IMR-90 (cell line): ENCODE data around the gene UVSSA. TPM values are rescaled to one million over a fixed set of nuclear protein-coding genes. Genes with fewer than 3 reads are reported as not detected.

ENCODE experiments used
- ATAC-seq: fragments of 200-7000 bp; cut with Tn5 transposase; 2 replicates; pipeline ENCODE4 v1.9.1; 2020; ENCODE audit warnings: low read depth, mild to moderate bottlenecking, moderate library complexity
- BruUV-seq: library from RNA; stranded (reverse); fragments of 400-500 nt; replicated peaks from 2 replicates; lab custom pipeline; 2021; lab: Mats Ljungman, UMichigan
- CTCF ChIA-PET: fragments of 300-600 bp; formaldehyde crosslinking; extraction: SDS; loops from one replicate; lab custom pipeline; 2021; ENCODE audit warnings: antibody characterized with exemption; lab: Yijun Ruan, JAX
- POLR2A ChIA-PET: fragments of 300-600 bp; sonication (Branson Sonifier 250); formaldehyde crosslinking; loops from one replicate; lab custom pipeline; 2022; ENCODE audit warnings: antibody characterized with exemption; ENCODE audit not compliant: unreplicated experiment; lab: Charles Lee
- DNase-seq: peaks from one replicate; pipeline ENCODE4 v3.0.0; 2013
- H2AFZ ChIP-seq: replicated peaks from 2 replicates; pipeline ENCODE3; 2013; ENCODE audit warnings: low read length, mild to moderate bottlenecking; ENCODE audit not compliant: poor library complexity
- H2AK5ac ChIP-seq: 2 replicates; pipeline ENCODE4 v1.6.1; 2013; ENCODE audit warnings: low read depth, low read length, inconsistent platforms
- H2AK9ac ChIP-seq: replicated peaks from 2 replicates; pipeline ENCODE3; 2013; ENCODE audit warnings: mild to moderate bottlenecking, low read depth, low read length, moderate library complexity; ENCODE audit not compliant: poor library complexity
- H2BK120ac ChIP-seq: 2 replicates; pipeline ENCODE4 v1.6.1; 2013; ENCODE audit warnings: low read depth, low read length, inconsistent platforms
- H2BK15ac ChIP-seq: 3 replicates; pipeline ENCODE4 v1.6.1; 2013; ENCODE audit warnings: low read depth, low read length, inconsistent platforms
- H2BK20ac ChIP-seq: 2 replicates; pipeline ENCODE4 v1.6.1; 2013; ENCODE audit warnings: low read depth, mild to moderate bottlenecking, inconsistent platforms, low read length, moderate library complexity
- H2BK5ac ChIP-seq: 2 replicates; pipeline ENCODE4 v1.6.1; 2013; ENCODE audit warnings: mild to moderate bottlenecking, low read depth, low read length, inconsistent platforms; ENCODE audit not compliant: poor library complexity, severe bottlenecking
- H3K14ac ChIP-seq: replicated peaks from 2 replicates; pipeline ENCODE4 v1.6.1; 2013; ENCODE audit warnings: low read depth, low read length, inconsistent platforms
- H3K18ac ChIP-seq: 2 replicates; pipeline ENCODE4 v1.6.1; 2013; ENCODE audit warnings: low read depth, low read length, control low read depth
- H3K23ac ChIP-seq: 2 replicates; pipeline ENCODE4 v1.6.1; 2013; ENCODE audit warnings: low read depth, low read length, inconsistent platforms
- H3K27ac ChIP-seq: 2 replicates; pipeline ENCODE4 v1.5.1; 2013; ENCODE audit warnings: mild to moderate bottlenecking, control low read depth, low read length; ENCODE audit not compliant: insufficient read depth
- H3K27me3 ChIP-seq: 2 replicates; pipeline ENCODE4 v1.6.1; 2013; ENCODE audit warnings: low read length; ENCODE audit not compliant: control insufficient read depth, insufficient read depth
- H3K36me3 ChIP-seq: 2 replicates; pipeline ENCODE4 v1.6.1; 2013; ENCODE audit warnings: low read length, mixed read lengths; ENCODE audit not compliant: control insufficient read depth, insufficient read depth
- H3K4ac ChIP-seq: 2 replicates; pipeline ENCODE4 v1.6.1; 2013; ENCODE audit warnings: low read depth, low read length, inconsistent platforms
- H3K4me1 ChIP-seq: 2 replicates; pipeline ENCODE4 v1.6.1; 2013; ENCODE audit warnings: low read length, mixed read lengths; ENCODE audit not compliant: control insufficient read depth, insufficient read depth
- H3K4me2 ChIP-seq: 2 replicates; pipeline ENCODE4 v1.6.1; 2013; ENCODE audit warnings: low read depth, mild to moderate bottlenecking, control low read depth, low read length, moderate library complexity
- H3K4me3 ChIP-seq: 2 replicates; pipeline ENCODE4 v1.5.1; 2013; ENCODE audit warnings: low read depth, mild to moderate bottlenecking, control low read depth, low read length, moderate library complexity; ENCODE audit not compliant: insufficient read depth
- H3K56ac ChIP-seq: 2 replicates; pipeline ENCODE4 v1.6.1; 2013; ENCODE audit warnings: low read length, inconsistent platforms; ENCODE audit not compliant: insufficient read depth; ENCODE audit errors: extremely low read depth
- H3K79me1 ChIP-seq, 2 experiments: 2 replicates each; pipeline ENCODE4 v1.6.1; 2013; ENCODE audit warnings: low read length in 2 of 2, inconsistent platforms in 1 of 2, low read depth in 1 of 2
- H3K9ac ChIP-seq: 2 replicates; pipeline ENCODE4 v1.6.1; 2013; ENCODE audit warnings: low read depth, low read length, control low read depth
- H3K9me1 ChIP-seq: 2 replicates; pipeline ENCODE4 v1.6.1; 2013; ENCODE audit warnings: low read length, inconsistent platforms; ENCODE audit not compliant: insufficient read depth
- H3K9me3 ChIP-seq: 2 replicates; pipeline ENCODE4 v1.6.1; 2013; ENCODE audit warnings: low read length; ENCODE audit not compliant: control insufficient read depth, insufficient read depth
- H4K20me1 ChIP-seq: 2 replicates; pipeline ENCODE4 v1.6.1; 2013; ENCODE audit warnings: low read length, inconsistent platforms; ENCODE audit not compliant: insufficient read depth
- H4K5ac ChIP-seq: 2 replicates; pipeline ENCODE4 v1.6.1; 2013; ENCODE audit warnings: mild to moderate bottlenecking, low read depth, low read length, control low read depth
- H4K8ac ChIP-seq, 2 experiments: 2 replicates each; pipeline ENCODE4 v1.6.1; 2013; ENCODE audit warnings: low read depth in 2 of 2, low read length in 2 of 2, control low read depth in 1 of 2, inconsistent platforms in 1 of 2
- H4K91ac ChIP-seq: 2 replicates; pipeline ENCODE4 v1.6.1; 2013; ENCODE audit warnings: low read depth, low read length, inconsistent platforms; ENCODE audit not compliant: insufficient read depth
- BHLHE40 ChIP-seq: fragments of 150-350 bp; IDR thresholded peaks from 2 replicates; pipeline ENCODE4 v1.6.1; 2016; ENCODE audit warnings: mild to moderate bottlenecking, low read depth, low read length
- CEBPB ChIP-seq: IDR thresholded peaks from 2 replicates; pipeline ENCODE4 v1.6.1; 2012; ENCODE audit warnings: low read depth, low read length, improper control_type of control experiment
- ELK1 ChIP-seq: fragments of 150-350 bp; IDR thresholded peaks from 2 replicates; pipeline ENCODE4 v1.6.1; 2016; ENCODE audit warnings: low read depth, mild to moderate bottlenecking, low read length, moderate library complexity, borderline replicate concordance
- MAFK ChIP-seq: IDR thresholded peaks from 2 replicates; pipeline ENCODE4 v1.6.1; 2012; ENCODE audit warnings: low read depth, low read length, improper control_type of control experiment
- MAZ ChIP-seq: IDR thresholded peaks from 2 replicates; pipeline ENCODE4 v1.6.1; 2012; ENCODE audit warnings: low read depth, mild to moderate bottlenecking, low read length, improper control_type of control experiment, moderate library complexity, borderline replicate concordance
- MXI1 ChIP-seq: IDR thresholded peaks from 2 replicates; pipeline ENCODE4 v1.6.1; 2012; ENCODE audit warnings: low read depth, mild to moderate bottlenecking, low read length, moderate library complexity, borderline replicate concordance
- POLR2A ChIP-seq: IDR thresholded peaks from 2 replicates; pipeline ENCODE4 v1.6.1; 2012; ENCODE audit warnings: mild to moderate bottlenecking, low read depth, low read length
- RCOR1 ChIP-seq: IDR thresholded peaks from 2 replicates; pipeline ENCODE4 v1.6.1; 2012; ENCODE audit warnings: mild to moderate bottlenecking, low read length, improper control_type of control experiment; ENCODE audit not compliant: insufficient replicate concordance
- WGBS, 2 experiments: methylation state at CpG; one replicate each; pipeline versions ENCODE4 v1.1.5 to v1.1.7; 2013; ENCODE audit warnings: missing lambda C conversion rate in 2 of 2; ENCODE audit not compliant: insufficient read length in 1 of 2; ENCODE audit errors: extremely low coverage in 2 of 2; 5-methylcytosine and 5-hydroxymethylcytosine counted together
- dilution Hi-C: fragments of 300-500 bp; cut with HindIII; formaldehyde crosslinking; loops from one replicate; pipeline ENCODE4 v1.14.3; 2018; ENCODE audit warnings: low sequenced_read_pairs; ENCODE audit not compliant: unreplicated experiment
- in situ Hi-C: fragments of 300-500 bp; cut with MboI; formaldehyde crosslinking; loops from 3 replicates; pipeline ENCODE4 v1.14.3; 2019; ENCODE audit warnings: low sequenced_read_pairs, inconsistent platforms, mixed read lengths
- intact Hi-C: fragments of 100-400 bp; cut with micrococcal nuclease; formaldehyde crosslinking; loops from 2 replicates; pipeline ENCODE4 v1.10.0; 2022
- polyA plus RNA-seq, 3 experiments: library from polyadenylated mRNA; depleted of rRNA; stranded (reverse); fragments of >200 nt; gene quantifications; 2 replicates each; pipeline ENCODE4 v1.2.3, GENCODE V29; 2012; ENCODE audit warnings: low replicate concordance in 1 of 3
- total RNA-seq: library from RNA; depleted of rRNA; stranded (reverse); fragments of >200 nt; gene quantifications from 2 replicates; pipeline ENCODE4 v1.2.3, GENCODE V29; 2012
- TF ChIP-seq, protein P1 (sequence below): conservative IDR thresholded peaks from 2 replicates; pipeline ENCODE4 v1.5.1; 2012; ENCODE audit warnings: mild to moderate bottlenecking, low read depth, low read length, improper control_type of control experiment
- TF ChIP-seq, protein P2 (sequence below): fragments of 150-350 bp; IDR thresholded peaks from 2 replicates; pipeline ENCODE4 v1.6.1; 2017; ENCODE audit warnings: mild to moderate bottlenecking, antibody characterized with exemption, low read length, low read depth

The UVSSA gene
- total and polyA plus RNA-seq, 2 of the 4 experiments (the other 2 are of a cell fraction) = 1.4 to 8.4 TPM

- Histone ChIP-seq H3K79me1 (peaks cover 18 to 36% of the 10 kb centered on the region in 2 experiments), H2AK9ac (no peak overlapping the region), H4K8ac (no peak overlapping the region), H3K4me1 (peaks cover 5% of the 10 kb centered on the region), H3K9ac (no peak overlapping the region), H3K27me3 (no peaks in the 10 kb centered on the region), H3K14ac (no peak overlapping the region), H2BK15ac (no peak overlapping the region), H3K36me3 (peaks cover 25% of the 10 kb centered on the region; the same call in 1 of the 2 replicates), H4K20me1 (peaks cover 7% of the 10 kb centered on the region; the same call in 1 of the 2 replicates), H4K5ac (no peak overlapping the region), H3K4me3 (no peak overlapping the region), H3K4ac (no peak overlapping the region), H2BK20ac (no peak overlapping the region), H3K56ac (no peak overlapping the region), H3K9me1 (0 out of 2 replicates have a peak, but pooled peaks cover 3% of the 10 kb centered on the region), H4K91ac (no peak overlapping the region), H3K4me2 (no peak overlapping the region), H3K9me3 (no peaks in the 10 kb centered on the region), H3K27ac (no peak overlapping the region), H2AFZ (no peak overlapping the region), H2BK120ac (no peak overlapping the region), H3K23ac (no peak overlapping the region), H2BK5ac (no peak overlapping the region), H2AK5ac (no peak overlapping the region), H3K18ac (no peak overlapping the region)
- ChIA-PET CTCF (no interaction called here), POLR2A (no interaction called here)
- in situ Hi-C loops = loop anchor here (5.0 to 10.0 kb wide), 2 partner anchors 218 to 285 kb away; no protein-coding TSS in a partner anchor
- 94% methylated on average over 2 of the region's 5 CpGs; no CpG with 5 or more reads in 1 of the 2 experiments for WGBS, 2 experiments
- TF ChIP-seq MXI1 (no peak), ELK1 (no peak), MAFK (no peak), RCOR1 (no peak), MAZ (no peak), CEBPB (no peak), POLR2A (no peak), BHLHE40 (no peak)
- TF ChIP-seq, protein P1, sequence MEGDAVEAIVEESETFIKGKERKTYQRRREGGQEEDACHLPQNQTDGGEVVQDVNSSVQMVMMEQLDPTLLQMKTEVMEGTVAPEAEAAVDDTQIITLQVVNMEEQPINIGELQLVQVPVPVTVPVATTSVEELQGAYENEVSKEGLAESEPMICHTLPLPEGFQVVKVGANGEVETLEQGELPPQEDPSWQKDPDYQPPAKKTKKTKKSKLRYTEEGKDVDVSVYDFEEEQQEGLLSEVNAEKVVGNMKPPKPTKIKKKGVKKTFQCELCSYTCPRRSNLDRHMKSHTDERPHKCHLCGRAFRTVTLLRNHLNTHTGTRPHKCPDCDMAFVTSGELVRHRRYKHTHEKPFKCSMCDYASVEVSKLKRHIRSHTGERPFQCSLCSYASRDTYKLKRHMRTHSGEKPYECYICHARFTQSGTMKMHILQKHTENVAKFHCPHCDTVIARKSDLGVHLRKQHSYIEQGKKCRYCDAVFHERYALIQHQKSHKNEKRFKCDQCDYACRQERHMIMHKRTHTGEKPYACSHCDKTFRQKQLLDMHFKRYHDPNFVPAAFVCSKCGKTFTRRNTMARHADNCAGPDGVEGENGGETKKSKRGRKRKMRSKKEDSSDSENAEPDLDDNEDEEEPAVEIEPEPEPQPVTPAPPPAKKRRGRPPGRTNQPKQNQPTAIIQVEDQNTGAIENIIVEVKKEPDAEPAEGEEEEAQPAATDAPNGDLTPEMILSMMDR = no peak
- TF ChIP-seq, protein P2, sequence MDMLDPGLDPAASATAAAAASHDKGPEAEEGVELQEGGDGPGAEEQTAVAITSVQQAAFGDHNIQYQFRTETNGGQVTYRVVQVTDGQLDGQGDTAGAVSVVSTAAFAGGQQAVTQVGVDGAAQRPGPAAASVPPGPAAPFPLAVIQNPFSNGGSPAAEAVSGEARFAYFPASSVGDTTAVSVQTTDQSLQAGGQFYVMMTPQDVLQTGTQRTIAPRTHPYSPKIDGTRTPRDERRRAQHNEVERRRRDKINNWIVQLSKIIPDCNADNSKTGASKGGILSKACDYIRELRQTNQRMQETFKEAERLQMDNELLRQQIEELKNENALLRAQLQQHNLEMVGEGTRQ = no peak
- DNase-seq (no peak), ATAC-seq (no peak)
- dilution Hi-C loops = no loop called here
- intact Hi-C loops = no loop called here
- BruUV-seq = no TSS peak
These were observed 3.1 kb downstream of the UVSSA start for GRCh38 chr4:1350169-1350520.
